ENCODE data around the gene PHYHD1.

The PHYHD1 gene

GRCh38 chr9:128979111-128979510, 58.3 kb downstream of the PHYHD1 start:
- ATAC-seq (replicated peaks; ENCODE audit: extremely low read depth, poor library complexity, severe bottlenecking) (no peak), DNase-seq (ENCODE audit: low spot score in 2 of 2) (no peak)
- H3K4me3 Mint-ChIP-seq, result no peak overlapping the region
- H3K36me3 Mint-ChIP-seq (ENCODE audit: insufficient read depth), result peaks cover 81% of the 10 kb centered on the region
- H3K27me3 Mint-ChIP-seq, result no peaks in the 10 kb centered on the region
- no peak overlapping the region for H3K27ac Mint-ChIP-seq (ENCODE audit: low read depth)
- H3K9me3 Mint-ChIP-seq, result no peaks in the 10 kb centered on the region
- H3K4me1 Mint-ChIP-seq, result no peaks in the 10 kb centered on the region

- Mint-ChIP-seq H3K36me3 (ENCODE audit: insufficient read depth) (peaks cover 71% of the 10 kb centered on the region), H3K4me3 (no peak overlapping the region), H3K27ac (ENCODE audit: low read depth) (no peak overlapping the region), H3K27me3 (no peaks in the 10 kb centered on the region), H3K9me3 (no peaks in the 10 kb centered on the region), H3K4me1 (no peaks in the 10 kb centered on the region)
- DNase-seq (ENCODE audit: low spot score in 2 of 2) (no peak), ATAC-seq (replicated peaks; ENCODE audit: extremely low read depth, poor library complexity, severe bottlenecking) (no peak)
Measured at GRCh38 chr9:128983536-128983935, 62.8 kb downstream of the PHYHD1 start.

GRCh38 chr9:128986671-128987070, 65.9 kb downstream of the PHYHD1 start:
- H3K27ac Mint-ChIP-seq (ENCODE audit: low read depth), result peak overlapping the region; percentile 47
- H3K4me3 Mint-ChIP-seq, result no peak overlapping the region
- no peaks in the 10 kb centered on the region for H3K9me3 Mint-ChIP-seq
- H3K27me3 Mint-ChIP-seq, result no peaks in the 10 kb centered on the region
- no peaks in the 10 kb centered on the region for H3K4me1 Mint-ChIP-seq
- DNase-seq (ENCODE audit: low spot score in 2 of 2), result no peak
- ATAC-seq (replicated peaks; ENCODE audit: extremely low read depth, poor library complexity, severe bottlenecking), result no peak
- peaks cover 60% of the 10 kb centered on the region for H3K36me3 Mint-ChIP-seq (ENCODE audit: insufficient read depth)

GRCh38 chr9:128987805-128988204, 67.0 kb downstream of the PHYHD1 start:
- Mint-ChIP-seq H3K9me3 (no peaks in the 10 kb centered on the region), H3K4me3 (no peak overlapping the region), H3K36me3 (ENCODE audit: insufficient read depth) (peaks cover 58% of the 10 kb centered on the region), H3K27me3 (no peaks in the 10 kb centered on the region), H3K27ac (ENCODE audit: low read depth) (no peak overlapping the region), H3K4me1 (no peaks in the 10 kb centered on the region)
- DNase-seq (ENCODE audit: low spot score in 2 of 2) (no peak), ATAC-seq (replicated peaks; ENCODE audit: extremely low read depth, poor library complexity, severe bottlenecking) (no peak)
